Neural cell (in vitro differentiated cells): ENCODE data around the gene ZKSCAN1. TPM values are rescaled to one million over a fixed set of nuclear protein-coding genes. Genes with fewer than 3 reads are reported as not detected.

Experiments
- H2AFZ ChIP-seq: fragments of 200-600, 300-800 bp; sonication (generic), shearing (Covaris generic); 2 replicates; pipeline ENCODE4 v1.6.0; 2014; ENCODE audit warnings: low read depth, mild to moderate bottlenecking, antibody characterized with exemption, low read length, moderate library complexity
- H3F3A ChIP-seq: fragments of 200-600 bp; shearing (Covaris generic); 2 replicates; pipeline ENCODE4 v1.6.1; 2016; ENCODE audit warnings: mild to moderate bottlenecking, moderate library complexity, mixed read lengths, antibody characterized with exemption, low read length; ENCODE audit not compliant: insufficient read depth, poor library complexity, severe bottlenecking
- H3K27ac ChIP-seq: fragments of 200-600, 300-800 bp; sonication (generic), shearing (Covaris generic); 2 replicates; pipeline ENCODE4 v1.5.1; 2014; ENCODE audit warnings: mild to moderate bottlenecking, low read length, moderate library complexity
- H3K27me3 ChIP-seq: fragments of 300-800, 200-600 bp; sonication (generic), shearing (Covaris generic); 2 replicates; pipeline ENCODE4 v1.6.0; 2014; ENCODE audit warnings: mild to moderate bottlenecking, low read depth, low read length, moderate library complexity; ENCODE audit not compliant: insufficient read depth
- H3K36me3 ChIP-seq: fragments of 300-800, 200-600 bp; sonication (generic), shearing (Covaris generic); 2 replicates; pipeline ENCODE4 v1.5.1; 2014; ENCODE audit warnings: mild to moderate bottlenecking, antibody characterized with exemption, low read length, moderate library complexity; ENCODE audit not compliant: insufficient read depth
- H3K4me2 ChIP-seq: fragments of 300-800, 200-600 bp; sonication (generic), shearing (Covaris generic); 2 replicates; pipeline ENCODE4 v1.6.0; 2014; ENCODE audit warnings: mild to moderate bottlenecking, low read length
- H3K4me3 ChIP-seq: fragments of 300-800, 200-600 bp; sonication (generic), shearing (Covaris generic); 2 replicates; pipeline ENCODE4 v1.5.1; 2014; ENCODE audit warnings: mild to moderate bottlenecking, low read length, moderate library complexity
- H3K79me2 ChIP-seq: fragments of 200-600 bp; shearing (Covaris generic); replicated peaks from 2 replicates; pipeline ENCODE4 v1.6.0; 2014; ENCODE audit warnings: mild to moderate bottlenecking, low read length, moderate library complexity; ENCODE audit not compliant: insufficient read depth
- H3K9ac ChIP-seq: fragments of 300-800, 200-600 bp; sonication (generic), shearing (Covaris generic); 2 replicates; pipeline ENCODE4 v1.6.1; 2016; ENCODE audit warnings: mild to moderate bottlenecking, low read length, mixed read lengths
- H3K9me2 ChIP-seq: fragments of 200-600 bp; shearing (Covaris generic); 2 replicates; pipeline ENCODE4 v1.6.1; 2016; ENCODE audit warnings: mild to moderate bottlenecking, low read length, mixed read lengths; ENCODE audit not compliant: insufficient read depth
- H3K9me3 ChIP-seq: fragments of 200-600, 300-800 bp; sonication (generic), shearing (Covaris generic); 2 replicates; pipeline ENCODE4 v1.6.1; 2016; ENCODE audit warnings: mild to moderate bottlenecking, mixed run types, low read length, moderate library complexity, mixed read lengths
- H4K20me1 ChIP-seq: fragments of 200-600 bp; shearing (Covaris generic); 2 replicates; pipeline ENCODE4 v1.6.1; 2016; ENCODE audit warnings: mild to moderate bottlenecking, mixed run types; ENCODE audit not compliant: insufficient read depth
- CTCF ChIP-seq: fragments of 450-650 bp; IDR thresholded peaks from 2 replicates; pipeline ENCODE4 v1.5.1; 2014; ENCODE audit warnings: antibody characterized with exemption, mild to moderate bottlenecking, moderate library complexity; ENCODE audit not compliant: poor library complexity, severe bottlenecking
- EP300 ChIP-seq: fragments of 450-650 bp; conservative IDR thresholded peaks from 2 replicates; pipeline ENCODE4 v1.6.1; 2014; ENCODE audit warnings: antibody characterized with exemption, mild to moderate bottlenecking, moderate library complexity; ENCODE audit not compliant: poor library complexity, severe bottlenecking
- EZH2 ChIP-seq: fragments of 200-600, 300-800 bp; shearing (Covaris generic), sonication (generic); IDR thresholded peaks from 2 replicates; pipeline ENCODE4 v1.6.1; 2014; ENCODE audit warnings: antibody characterized with exemption, low read length, borderline replicate concordance, mild to moderate bottlenecking; ENCODE audit not compliant: insufficient read depth, poor library complexity, severe bottlenecking
- MXI1 ChIP-seq: fragments of 450-650 bp; conservative IDR thresholded peaks from 2 replicates; pipeline ENCODE4 v1.6.1; 2014; ENCODE audit warnings: antibody characterized with exemption, mild to moderate bottlenecking; ENCODE audit not compliant: poor library complexity, severe bottlenecking
- POLR2AphosphoS5 ChIP-seq: IDR thresholded peaks from 2 replicates; pipeline ENCODE4 v1.6.1; 2012
- RAD21 ChIP-seq: fragments of 450-650 bp; conservative IDR thresholded peaks from 2 replicates; pipeline ENCODE4 v1.6.1; 2014; ENCODE audit warnings: antibody characterized with exemption, mild to moderate bottlenecking, moderate library complexity
- SMC3 ChIP-seq: fragments of 450-650 bp; conservative IDR thresholded peaks from 2 replicates; pipeline ENCODE4 v1.6.1; 2014; ENCODE audit warnings: antibody characterized with exemption, mild to moderate bottlenecking, moderate library complexity; ENCODE audit not compliant: poor library complexity
- TAF1 ChIP-seq: IDR thresholded peaks from 2 replicates; pipeline ENCODE4 v1.6.1; 2012; ENCODE audit warnings: low read depth
- polyA plus RNA-seq: library from polyadenylated mRNA; depleted of rRNA; stranded (reverse); fragments of >200 nt; gene quantifications from 2 replicates; pipeline ENCODE4 v1.2.3, GENCODE V29; 2014
- TF ChIP-seq, protein P1 (sequence below): IDR thresholded peaks from 2 replicates; pipeline ENCODE4 v1.6.1; 2012; ENCODE audit warnings: borderline replicate concordance

The ZKSCAN1 gene
- polyA plus RNA-seq, 1 donor from 2014 or later = 26.6 TPM

DNA sequence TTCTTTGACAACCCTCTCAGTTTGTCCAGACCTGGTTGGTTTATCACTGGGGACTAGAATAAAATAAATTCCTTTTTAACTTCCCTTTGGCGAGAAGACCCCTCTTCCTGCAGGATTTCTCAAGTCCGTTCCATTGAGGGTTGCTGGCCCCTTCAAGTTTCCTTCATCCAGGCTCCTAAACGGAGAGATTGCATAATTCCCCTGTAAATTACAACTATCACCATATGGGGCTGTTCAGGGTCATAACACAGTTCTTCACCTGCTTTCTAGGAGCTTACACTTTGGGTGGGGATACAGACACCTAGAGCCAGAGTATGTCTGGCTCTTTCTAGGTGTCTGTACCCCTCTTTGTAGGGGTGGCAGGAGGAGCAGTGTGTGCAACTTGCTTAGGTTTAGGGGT lies 70.1 kb downstream of the ZKSCAN1 start:
- no peak overlapping the region for H3K27ac ChIP-seq
- H3K36me3 ChIP-seq = no peaks in the 10 kb centered on the region
- H4K20me1 ChIP-seq = no peaks in the 10 kb centered on the region
- H3K9me3 ChIP-seq = no peaks in the 10 kb centered on the region
- no peak overlapping the region for H2AFZ ChIP-seq
- H3K9ac ChIP-seq = no peak overlapping the region
- no peak overlapping the region for H3K4me3 ChIP-seq
- peaks cover 13% of the 10 kb centered on the region for H3K79me2 ChIP-seq
- H3K4me2 ChIP-seq = no peak overlapping the region
- no peaks in the 10 kb centered on the region for H3K27me3 ChIP-seq
- no peak for TF ChIP-seq POLR2AphosphoS5
- TF ChIP-seq EZH2 = no peak
- TF ChIP-seq RAD21 = no peak
- no peak for TF ChIP-seq CTCF
- no peak for TF ChIP-seq SMC3
- no peaks in the 10 kb centered on the region for H3F3A ChIP-seq
- H3K9me2 ChIP-seq = no peaks in the 10 kb centered on the region

DNA sequence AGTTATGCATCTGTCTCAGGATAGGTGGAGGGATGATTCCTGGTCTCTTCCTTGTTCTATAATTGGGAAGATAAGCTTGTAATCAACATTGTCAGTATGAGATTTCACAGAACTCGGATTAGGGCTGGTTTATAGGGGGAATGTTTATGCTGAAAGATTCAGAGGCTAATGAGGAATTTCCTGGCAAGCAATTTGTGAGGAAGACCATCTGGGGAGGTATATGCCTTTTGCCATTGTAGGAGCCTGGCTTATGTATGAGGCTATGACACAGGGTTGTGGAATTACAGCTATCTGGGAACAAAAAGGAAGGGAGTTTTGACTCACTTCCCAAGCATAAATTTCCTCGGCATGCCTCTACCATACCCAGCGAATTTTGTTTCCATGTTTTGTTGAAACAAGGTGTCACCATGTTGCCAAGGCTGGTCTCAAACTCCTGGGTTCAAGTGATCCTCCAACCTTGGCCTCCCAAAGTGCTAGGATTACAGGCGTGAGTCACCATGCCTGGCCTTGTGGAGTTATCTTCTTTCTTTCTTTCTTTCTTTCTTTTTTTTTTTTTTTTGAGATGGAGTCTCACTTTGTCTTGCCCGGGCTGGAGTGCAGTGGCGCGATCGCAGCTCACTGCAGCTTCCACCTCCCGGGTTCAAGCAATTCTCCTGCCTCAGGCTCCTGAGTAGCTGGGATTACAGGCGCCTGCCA lies 71.8 kb downstream of the ZKSCAN1 start:
- no peak overlapping the region for H3K27ac ChIP-seq
- H3K9me3 ChIP-seq = no peaks in the 10 kb centered on the region
- TF ChIP-seq SMC3 = no peak
- TF ChIP-seq, protein P1, sequence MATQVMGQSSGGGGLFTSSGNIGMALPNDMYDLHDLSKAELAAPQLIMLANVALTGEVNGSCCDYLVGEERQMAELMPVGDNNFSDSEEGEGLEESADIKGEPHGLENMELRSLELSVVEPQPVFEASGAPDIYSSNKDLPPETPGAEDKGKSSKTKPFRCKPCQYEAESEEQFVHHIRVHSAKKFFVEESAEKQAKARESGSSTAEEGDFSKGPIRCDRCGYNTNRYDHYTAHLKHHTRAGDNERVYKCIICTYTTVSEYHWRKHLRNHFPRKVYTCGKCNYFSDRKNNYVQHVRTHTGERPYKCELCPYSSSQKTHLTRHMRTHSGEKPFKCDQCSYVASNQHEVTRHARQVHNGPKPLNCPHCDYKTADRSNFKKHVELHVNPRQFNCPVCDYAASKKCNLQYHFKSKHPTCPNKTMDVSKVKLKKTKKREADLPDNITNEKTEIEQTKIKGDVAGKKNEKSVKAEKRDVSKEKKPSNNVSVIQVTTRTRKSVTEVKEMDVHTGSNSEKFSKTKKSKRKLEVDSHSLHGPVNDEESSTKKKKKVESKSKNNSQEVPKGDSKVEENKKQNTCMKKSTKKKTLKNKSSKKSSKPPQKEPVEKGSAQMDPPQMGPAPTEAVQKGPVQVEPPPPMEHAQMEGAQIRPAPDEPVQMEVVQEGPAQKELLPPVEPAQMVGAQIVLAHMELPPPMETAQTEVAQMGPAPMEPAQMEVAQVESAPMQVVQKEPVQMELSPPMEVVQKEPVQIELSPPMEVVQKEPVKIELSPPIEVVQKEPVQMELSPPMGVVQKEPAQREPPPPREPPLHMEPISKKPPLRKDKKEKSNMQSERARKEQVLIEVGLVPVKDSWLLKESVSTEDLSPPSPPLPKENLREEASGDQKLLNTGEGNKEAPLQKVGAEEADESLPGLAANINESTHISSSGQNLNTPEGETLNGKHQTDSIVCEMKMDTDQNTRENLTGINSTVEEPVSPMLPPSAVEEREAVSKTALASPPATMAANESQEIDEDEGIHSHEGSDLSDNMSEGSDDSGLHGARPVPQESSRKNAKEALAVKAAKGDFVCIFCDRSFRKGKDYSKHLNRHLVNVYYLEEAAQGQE = no peak
- no peak for TF ChIP-seq POLR2AphosphoS5
- TF ChIP-seq MXI1 = no peak
- no peak for TF ChIP-seq EZH2
- no peak for TF ChIP-seq EP300
- TF ChIP-seq RAD21 = no peak
- no peak for TF ChIP-seq TAF1
- no peak for TF ChIP-seq CTCF
- H3K4me3 ChIP-seq = no peak overlapping the region
- peaks cover 4% of the 10 kb centered on the region for H3K79me2 ChIP-seq
- no peaks in the 10 kb centered on the region for H4K20me1 ChIP-seq
- H2AFZ ChIP-seq = no peak overlapping the region
- H3K9me2 ChIP-seq = no peaks in the 10 kb centered on the region
- no peak overlapping the region for H3K4me2 ChIP-seq
- no peaks in the 10 kb centered on the region for H3F3A ChIP-seq
- H3K9ac ChIP-seq = no peak overlapping the region
- no peaks in the 10 kb centered on the region for H3K27me3 ChIP-seq
- H3K36me3 ChIP-seq = no peaks in the 10 kb centered on the region
